ENCODE results near the gene ATXN7L1. TPM values are rescaled to one million over a fixed set of nuclear protein-coding genes. Genes with fewer than 3 reads are reported as not detected.

The ATXN7L1 gene
- total RNA-seq, 1 experiment from 2014 or later, result 38.5 TPM

- TF ChIP-seq KAT7 (CRISPR knock-in tag; IDR thresholded peaks at IDR 0.05; ENCODE audit: borderline replicate concordance) (no peak), E2F1 (CRISPR knock-in tag; IDR thresholded peaks at IDR 0.05) (no peak), ZNF671 (CRISPR knock-in tag; IDR thresholded peaks at IDR 0.05) (no peak), SMAD4 (CRISPR knock-in tag; IDR thresholded peaks at IDR 0.05) (no peak), TEAD1 (CRISPR knock-in tag; IDR thresholded peaks at IDR 0.05) (0 out of 2 replicates have a peak, but pooled peaks have one; percentile 19), CREM (CRISPR knock-in tag; IDR thresholded peaks at IDR 0.05) (no peak), CREB1 (CRISPR knock-in tag; IDR thresholded peaks at IDR 0.05) (no peak), MAX (CRISPR knock-in tag; IDR thresholded peaks at IDR 0.05) (peak; percentile 34; the same call in 1 of the 2 replicates), E2F4 (CRISPR knock-in tag; IDR thresholded peaks at IDR 0.05; ENCODE audit: borderline replicate concordance, low read depth) (no peak), ZNF219 (CRISPR knock-in tag; IDR thresholded peaks at IDR 0.05; ENCODE audit: borderline replicate concordance) (no peak), ZSCAN18 (CRISPR knock-in tag; IDR thresholded peaks at IDR 0.05) (no peak), CDX4 (CRISPR knock-in tag; IDR thresholded peaks at IDR 0.05; ENCODE audit: borderline replicate concordance) (no peak)
- TF ChIP-seq, protein P1, sequence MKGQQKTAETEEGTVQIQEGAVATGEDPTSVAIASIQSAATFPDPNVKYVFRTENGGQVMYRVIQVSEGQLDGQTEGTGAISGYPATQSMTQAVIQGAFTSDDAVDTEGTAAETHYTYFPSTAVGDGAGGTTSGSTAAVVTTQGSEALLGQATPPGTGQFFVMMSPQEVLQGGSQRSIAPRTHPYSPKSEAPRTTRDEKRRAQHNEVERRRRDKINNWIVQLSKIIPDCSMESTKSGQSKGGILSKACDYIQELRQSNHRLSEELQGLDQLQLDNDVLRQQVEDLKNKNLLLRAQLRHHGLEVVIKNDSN (CRISPR knock-in tag; IDR thresholded peaks at IDR 0.05), result no peak
- Mint-ChIP-seq H3K9me3 (peaks cover 8% of the 10 kb centered on the region), H3K4me3 (peak overlapping the region; percentile 32), H3K4me1 (peaks cover 44% of the 10 kb centered on the region), H3K36me3 (peaks cover 14% of the 10 kb centered on the region), H3K27me3 (ENCODE audit: low read depth) (no peaks in the 10 kb centered on the region), H3K27ac (peak overlapping the region; percentile 96)
- POLR2A ChIA-PET, result interaction anchor here (0.6 to 1.6 kb wide), 2 partner anchors 13 to 35 kb away, joined by 6 read pairs; no protein-coding TSS in a partner anchor
- ATAC-seq (peak; percentile 79), DNase-seq (ENCODE audit: low spot score) (peak; percentile 36)
- CTCF ChIA-PET, result interaction anchor here (1.0 to 2.0 kb wide), 14 partner anchors 8 to 261 kb away, joined by 3 to 19 read pairs (median 6); partner anchors contain the start of gene ATXN7L1
Observed at GRCh38 chr7:105905209-105905909, 29.0 kb upstream of the ATXN7L1 start.

DNA sequence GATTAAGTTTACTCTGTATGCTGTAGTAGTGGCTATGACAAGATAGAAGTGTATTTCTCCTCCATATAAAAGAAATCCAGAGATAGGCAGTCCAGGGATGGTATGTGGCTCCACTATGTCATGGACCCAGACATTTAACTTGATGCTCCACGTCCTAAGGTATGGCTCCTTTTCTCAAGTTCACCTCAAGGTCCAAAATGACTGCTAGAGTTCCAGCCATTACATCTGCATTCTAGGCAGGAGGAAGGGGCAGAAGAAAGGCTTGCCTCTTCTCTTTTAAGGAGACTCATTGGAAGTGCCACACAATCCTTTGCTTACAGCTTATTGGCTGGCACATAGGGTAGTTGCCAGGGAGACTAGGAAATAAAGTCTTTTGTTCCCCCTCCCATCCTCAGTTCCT, 27.7 kb upstream of the ATXN7L1 start:
- no peak for DNase-seq (ENCODE audit: low spot score)

More for the DNA sequence above, 27.7 kb upstream of the ATXN7L1 start:
- H3K27me3 Mint-ChIP-seq (ENCODE audit: low read depth), result no peaks in the 10 kb centered on the region
- peak overlapping the region; percentile 34; the same call in 1 of the 2 replicates for H3K27ac Mint-ChIP-seq
- ChIA-PET CTCF (interaction anchor here (1.0 to 1.9 kb wide), 2 partner anchors 16 to 26 kb away, joined by 4 to 19 read pairs; partner anchors contain the start of gene ATXN7L1), POLR2A (no interaction called here)
- ATAC-seq, result no peak
- peaks cover 44% of the 10 kb centered on the region for H3K4me1 Mint-ChIP-seq
- H3K36me3 Mint-ChIP-seq, result peaks cover 7% of the 10 kb centered on the region; the same call in 1 of the 2 replicates
- TF ChIP-seq, protein P1 (CRISPR knock-in tag; IDR thresholded peaks at IDR 0.05), result no peak
- 0 out of 2 replicates have a peak, but pooled peaks have one; percentile 31 for TF ChIP-seq GTF2I (CRISPR knock-in tag; conservative IDR thresholded peaks at IDR 0.05)
- peaks cover 4% of the 10 kb centered on the region for H3K9me3 Mint-ChIP-seq
- H3K4me3 Mint-ChIP-seq, result no peak overlapping the region
